Vagina (tissue), 2 donors: ENCODE results near the gene ZNF776. TPM values are rescaled to one million over a fixed set of nuclear protein-coding genes. Genes with fewer than 3 reads are reported as not detected.
"Not testable (repeated sequence)": the region's sequence is repeated elsewhere in the genome, so short reads cannot be mapped to it uniquely, and the experiment has no call there.

Experiments used
- DNase-seq, 2 donors: peaks; one replicate each; pipeline ENCODE4 v3.0.0-alpha.2; 2017; ENCODE audit errors: extremely low spot score in 2 of 2
- H3K27ac ChIP-seq: fragments of 200-600 bp; sonication (generic); one replicate; pipeline ENCODE4 v1.5.1; 2019
- H3K27me3 ChIP-seq: fragments of 200-600 bp; sonication (generic); one replicate; pipeline ENCODE4 v1.5.1; 2019
- H3K36me3 ChIP-seq, 2 donors: fragments of 200-600 bp; sonication (generic); one replicate each; pipeline ENCODE4 v1.5.1; 2017 to 2019
- H3K4me1 ChIP-seq: fragments of 200-600 bp; sonication (generic); one replicate; pipeline ENCODE4 v1.5.1; 2019
- H3K4me3 ChIP-seq, 2 donors: fragments of 200-600 bp; sonication (generic); 1 replicate in 1 of 2; 2 replicates in 1 of 2; pipeline ENCODE4 v1.5.1; 2016 to 2019
- H3K9me3 ChIP-seq: fragments of 200-600 bp; sonication (generic); one replicate; pipeline ENCODE4 v1.5.1; 2019
- CTCF ChIP-seq, 3 experiments: fragments of 450-650 bp in 2 of 3; fragments of 200-600 bp in 1 of 3; sonication (generic) in 1 of 3; IDR thresholded peaks; one replicate each; pipeline ENCODE4 v1.5.1; 2017 to 2019; ENCODE audit warnings: antibody characterized with exemption in 3 of 3, mild to moderate bottlenecking in 2 of 3, moderate library complexity in 2 of 3
- POLR2A ChIP-seq, 2 donors: fragments of 450-650 bp; IDR thresholded peaks; one replicate each; pipeline ENCODE4 v1.6.1; 2017; ENCODE audit warnings: antibody characterized with exemption in 2 of 2, mild to moderate bottlenecking in 2 of 2, moderate library complexity in 2 of 2
- POLR2AphosphoS5 ChIP-seq, 2 donors: sonication (generic); formaldehyde crosslinking; IDR thresholded peaks; one replicate each; pipeline ENCODE4 v1.9.0; 2017; ENCODE audit warnings: antibody characterized with exemption in 2 of 2, mild to moderate bottlenecking in 2 of 2, low read depth in 1 of 2; ENCODE audit not compliant: insufficient read depth in 1 of 2
- intact Hi-C: fragments of 100-400 bp; cut with DNase I; formaldehyde crosslinking; loops from one replicate; pipeline ENCODE4 v1.15.1; 2023
- total RNA-seq: library from RNA; depleted of rRNA; stranded (reverse); fragments of >200 nt; gene quantifications from one replicate; pipeline ENCODE4 v1.2.3, GENCODE V29; 2016

Gene ZNF776
- total RNA-seq, 1 donor from 2014 or later: 6.9 TPM

GRCh38 chr19:57712222-57712621 is 34.4 kb upstream of the ZNF776 start:
- Histone ChIP-seq H3K27me3 (no peaks in the 10 kb centered on the region), H3K27ac (no peak overlapping the region), H3K4me3 (no peak overlapping the region), H3K9me3 (peaks cover 70% of the 10 kb centered on the region), H3K36me3 (peaks cover 0 to 31% of the 10 kb centered on the region in 2 donors), H3K4me1 (no peaks in the 10 kb centered on the region)
- TF ChIP-seq CTCF (IDR thresholded peaks at IDR 0.05): no peak
- TF ChIP-seq POLR2A (IDR thresholded peaks at IDR 0.05): no peak
- TF ChIP-seq POLR2AphosphoS5 (IDR thresholded peaks at IDR 0.05; ENCODE audit: insufficient read depth in 1 of 2, low read depth in 1 of 2): no peak
- intact Hi-C loops: no loop called here
- DNase-seq: no peak

GRCh38 chr19:57719424-57719823 is 27.2 kb upstream of the ZNF776 start:
- Histone ChIP-seq H3K27me3 (no peaks in the 10 kb centered on the region), H3K4me3 (no peak overlapping the region), H3K4me1 (no peaks in the 10 kb centered on the region), H3K27ac (no peak overlapping the region), H3K36me3 (peaks cover 0 to 57% of the 10 kb centered on the region in 2 donors), H3K9me3 (peaks cover 63% of the 10 kb centered on the region)
- intact Hi-C loops: no loop called here
- TF ChIP-seq POLR2AphosphoS5 (IDR thresholded peaks at IDR 0.05; ENCODE audit: insufficient read depth in 1 of 2, low read depth in 1 of 2): no peak
- TF ChIP-seq POLR2A (IDR thresholded peaks at IDR 0.05): no peak
- TF ChIP-seq CTCF (IDR thresholded peaks at IDR 0.05): no peak
- no peak for DNase-seq

GRCh38 chr19:57719901-57720519 is 26.6 kb upstream of the ZNF776 start:
- H3K9me3 ChIP-seq: peaks cover 68% of the 10 kb centered on the region
- peak in 1 of 2 donors; percentile 20 for DNase-seq
- H3K4me1 ChIP-seq: no peaks in the 10 kb centered on the region

GRCh38 chr19:57720878-57721277 is 25.7 kb upstream of the ZNF776 start:
- Histone ChIP-seq H3K27me3 (no peaks in the 10 kb centered on the region), H3K4me1 (no peaks in the 10 kb centered on the region), H3K36me3 (peaks cover 0 to 54% of the 10 kb centered on the region in 2 donors), H3K9me3 (peaks cover 63% of the 10 kb centered on the region), H3K4me3 (no peak overlapping the region), H3K27ac (no peak overlapping the region)
- DNase-seq: peak in 1 of 2 donors; percentile 29
- intact Hi-C loops: no loop called here
- TF ChIP-seq POLR2AphosphoS5 (IDR thresholded peaks at IDR 0.05; ENCODE audit: insufficient read depth in 1 of 2, low read depth in 1 of 2) (no peak), CTCF (IDR thresholded peaks at IDR 0.05) (no peak), POLR2A (IDR thresholded peaks at IDR 0.05) (no peak)

More at GRCh38 chr19:57719901-57720519, 26.6 kb upstream of the ZNF776 start:
- TF ChIP-seq CTCF (IDR thresholded peaks at IDR 0.05) (no peak), POLR2A (IDR thresholded peaks at IDR 0.05) (no peak), POLR2AphosphoS5 (IDR thresholded peaks at IDR 0.05; ENCODE audit: insufficient read depth in 1 of 2, low read depth in 1 of 2) (no peak)
- Histone ChIP-seq H3K27me3 (no peaks in the 10 kb centered on the region), H3K4me3 (no peak overlapping the region), H3K27ac (no peak overlapping the region), H3K36me3 (peaks cover 0 to 54% of the 10 kb centered on the region in 2 donors)
- intact Hi-C loops: no loop called here

GRCh38 chr19:57738320-57738719 is 8.3 kb upstream of the ZNF776 start:
- H3K27ac ChIP-seq, H3K36me3 ChIP-seq, H3K9me3 ChIP-seq, H3K4me1 ChIP-seq, intact Hi-C loops, H3K27me3 ChIP-seq, DNase-seq, H3K4me3 ChIP-seq: not testable (repeated sequence)
- TF ChIP-seq CTCF (IDR thresholded peaks at IDR 0.05): peak; percentile 7 to 29 (median 29)

GRCh38 chr19:57738770-57739169 is 7.8 kb upstream of the ZNF776 start:
- H3K9me3 ChIP-seq, intact Hi-C loops, H3K4me1 ChIP-seq: not testable (repeated sequence)

More at GRCh38 chr19:57738770-57739169, 7.8 kb upstream of the ZNF776 start:
- not testable (repeated sequence) for H3K4me3 ChIP-seq, H3K36me3 ChIP-seq, DNase-seq, H3K27ac ChIP-seq, H3K27me3 ChIP-seq
